ENCODE measurements around the gene IFITM5. TPM values are rescaled to one million over a fixed set of nuclear protein-coding genes. Genes with fewer than 3 reads are reported as not detected.

The IFITM5 gene
- total and polyA plus RNA-seq, 9 of the 15 experiments (the other 6 are each of a cell fraction or from before 2014, with no cell fraction given) = 0.19 TPM; not detected in 8

DNA sequence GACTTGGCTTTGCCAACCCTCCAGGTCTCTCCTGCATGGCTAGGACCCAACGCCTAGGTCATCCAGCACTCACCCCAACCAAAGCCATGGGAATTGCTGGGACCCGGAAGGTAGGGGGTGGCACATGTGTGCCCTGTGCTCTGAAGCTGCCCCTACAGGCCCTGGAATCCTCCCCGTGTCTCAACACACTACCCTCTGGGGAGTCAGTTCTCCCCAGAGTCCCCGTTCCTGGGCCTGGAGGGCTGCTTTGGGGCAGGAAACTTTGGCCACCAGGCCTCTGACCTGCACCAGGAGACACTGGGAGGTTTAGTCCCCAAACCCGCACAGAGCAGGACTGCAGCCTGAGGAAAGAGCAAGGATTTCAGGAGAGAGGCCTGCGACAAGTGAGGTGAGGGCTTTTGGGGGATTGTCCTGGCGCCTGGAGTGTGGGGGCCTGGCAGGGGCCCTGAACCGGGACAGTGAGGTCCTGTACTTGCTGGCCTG is 14.0 kb upstream of the IFITM5 start:
- H3K36me3 ChIP-seq (ENCODE audit: control insufficient read depth, insufficient read depth, low read length) = peaks cover 32% of the 10 kb centered on the region; the same call in 1 of the 3 replicates
- H3K79me2 ChIP-seq (ENCODE audit: control insufficient read depth, insufficient read depth, low read length) = peaks cover 80% of the 10 kb centered on the region
- peak overlapping the region; percentile 87 for H3K27ac ChIP-seq (ENCODE audit: extremely low read depth, low read depth, low read length)
- no peaks in the 10 kb centered on the region for H3K27me3 ChIP-seq (ENCODE audit: control insufficient read depth in 2 of 2, insufficient read depth in 2 of 2, low read length in 2 of 2)
- POLR2A ChIA-PET = interaction anchor here (0.7 to 2.1 kb wide), 3 partner anchors 11 to 17 kb away, joined by 3 to 9 read pairs (median 7); no protein-coding TSS in a partner anchor
- H2AFZ ChIP-seq (ENCODE audit: low read depth, low read length) = peak overlapping the region; percentile 60
- CTCF ChIA-PET (ENCODE audit: low intra/inter-chr PET ratio) = no interaction called here
- FAIRE-seq = no peak
- peak overlapping the region; percentile 69 for H3K4me3 ChIP-seq
- TSS peak; percentile 40 for BruUV-seq (replicated peaks)
- no peaks in the 10 kb centered on the region for H3K9me1 ChIP-seq (ENCODE audit: control insufficient read depth, insufficient read depth, low read length)
- DNase-seq (ENCODE audit: extremely low read depth in 1 of 4, low spot score in 3 of 4) = no peak
- H3K4me2 ChIP-seq (ENCODE audit: insufficient read depth, low read length) = peak overlapping the region; percentile 95
- peak; percentile 3 for ATAC-seq
- H3K4me1 ChIP-seq (replicated peaks in 1 of 2; ENCODE audit: control insufficient read depth in 2 of 2, insufficient read depth in 2 of 2, low read length in 2 of 2) = peaks cover 33 to 43% of the 10 kb centered on the region in 2 experiments
- peak overlapping the region; percentile 82 to 98 for H3K9ac ChIP-seq (ENCODE audit: insufficient read depth in 1 of 2, low read depth in 2 of 2, low read length in 2 of 2)
- intact Hi-C loops (cut with micrococcal nuclease) (loop anchor here (5.0 kb wide), 1 partner anchor 46 kb away; no protein-coding TSS in a partner anchor), in situ Hi-C loops (cut with MboI) (loop anchor here (5.0 kb wide), 1 partner anchor 39 kb away; no protein-coding TSS in a partner anchor)
- peaks cover 5% of the 10 kb centered on the region; the same call in 1 of the 2 replicates for H4K20me1 ChIP-seq (replicated peaks; ENCODE audit: control insufficient read depth, insufficient read depth, low read length)
- H3K9me3 ChIP-seq (replicated peaks; ENCODE audit: control insufficient read depth, insufficient read depth, low read depth, low read length) = no peaks in the 10 kb centered on the region
- WGBS (ENCODE audit: insufficient coverage, low coverage, missing lambda C conversion rate) = 4% methylated on average over 8 of the region's 8 CpGs
- TF ChIP-seq FOXA3 (CRISPR knock-in tag; conservative IDR thresholded peaks at IDR 0.05 in 1 of 2, IDR thresholded peaks at IDR 0.05 in 1 of 2) (peak in 1 of 2 experiments; percentile 27; a peak in 1 of 4 replicates), GATAD2A (IDR thresholded peaks at IDR 0.05) (0 out of 2 replicates have a peak, but pooled peaks have one; percentile 12), PHF8 (IDR thresholded peaks at IDR 0.05; ENCODE audit: borderline replicate concordance, low read length) (peak; percentile 29; the same call in 1 of the 2 replicates), DMBX1 (CRISPR knock-in tag; IDR thresholded peaks at IDR 0.05; ENCODE audit: borderline replicate concordance) (peak; percentile 74; the same call in 1 of the 2 replicates), MEIS2 (IDR thresholded peaks at IDR 0.05; ENCODE audit: partially characterized antibody) (no peak), NR2C2 (CRISPR knock-in tag; IDR thresholded peaks at IDR 0.05) (0 out of 2 replicates have a peak, but pooled peaks have one; percentile 22), NR2C2 (tag; IDR thresholded peaks at IDR 0.05) (no peak), BRF2 (IDR thresholded peaks at IDR 0.05; ENCODE audit: borderline replicate concordance, insufficient read depth, insufficient read length) (no peak), ZNF76 (CRISPR knock-in tag; IDR thresholded peaks at IDR 0.05; ENCODE audit: borderline replicate concordance) (0 out of 2 replicates have a peak, but pooled peaks have one; percentile 56), ZNF586 (CRISPR knock-in tag; conservative IDR thresholded peaks at IDR 0.05) (no peak), NR4A1 (CRISPR knock-in tag; IDR thresholded peaks at IDR 0.05) (0 out of 2 replicates have a peak, but pooled peaks have one; percentile 58), NR4A1 (tag; IDR thresholded peaks at IDR 0.05) (no peak; the same call in 1 of the 2 replicates), KAT2B (IDR thresholded peaks at IDR 0.05; ENCODE audit: low read depth, low read length) (no peak), BHLHE40 (IDR thresholded peaks at IDR 0.05; ENCODE audit: low read length) (0 out of 2 replicates have a peak, but pooled peaks have one; percentile 7), SAP30 (IDR thresholded peaks at IDR 0.05; ENCODE audit: borderline replicate concordance, insufficient read depth, low read depth, low read length, poor library complexity, severe bottlenecking) (no peak)
- TF ChIP-seq, protein P1, sequence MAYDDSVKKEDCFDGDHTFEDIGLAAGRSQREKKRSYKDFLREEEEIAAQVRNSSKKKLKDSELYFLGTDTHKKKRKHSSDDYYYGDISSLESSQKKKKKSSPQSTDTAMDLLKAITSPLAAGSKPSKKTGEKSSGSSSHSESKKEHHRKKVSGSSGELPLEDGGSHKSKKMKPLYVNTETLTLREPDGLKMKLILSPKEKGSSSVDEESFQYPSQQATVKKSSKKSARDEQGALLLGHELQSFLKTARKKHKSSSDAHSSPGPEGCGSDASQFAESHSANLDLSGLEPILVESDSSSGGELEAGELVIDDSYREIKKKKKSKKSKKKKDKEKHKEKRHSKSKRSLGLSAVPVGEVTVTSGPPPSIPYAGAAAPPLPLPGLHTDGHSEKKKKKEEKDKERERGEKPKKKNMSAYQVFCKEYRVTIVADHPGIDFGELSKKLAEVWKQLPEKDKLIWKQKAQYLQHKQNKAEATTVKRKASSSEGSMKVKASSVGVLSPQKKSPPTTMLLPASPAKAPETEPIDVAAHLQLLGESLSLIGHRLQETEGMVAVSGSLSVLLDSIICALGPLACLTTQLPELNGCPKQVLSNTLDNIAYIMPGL (CRISPR knock-in tag; IDR thresholded peaks at IDR 0.05) = no peak
- TF ChIP-seq, protein P2, sequence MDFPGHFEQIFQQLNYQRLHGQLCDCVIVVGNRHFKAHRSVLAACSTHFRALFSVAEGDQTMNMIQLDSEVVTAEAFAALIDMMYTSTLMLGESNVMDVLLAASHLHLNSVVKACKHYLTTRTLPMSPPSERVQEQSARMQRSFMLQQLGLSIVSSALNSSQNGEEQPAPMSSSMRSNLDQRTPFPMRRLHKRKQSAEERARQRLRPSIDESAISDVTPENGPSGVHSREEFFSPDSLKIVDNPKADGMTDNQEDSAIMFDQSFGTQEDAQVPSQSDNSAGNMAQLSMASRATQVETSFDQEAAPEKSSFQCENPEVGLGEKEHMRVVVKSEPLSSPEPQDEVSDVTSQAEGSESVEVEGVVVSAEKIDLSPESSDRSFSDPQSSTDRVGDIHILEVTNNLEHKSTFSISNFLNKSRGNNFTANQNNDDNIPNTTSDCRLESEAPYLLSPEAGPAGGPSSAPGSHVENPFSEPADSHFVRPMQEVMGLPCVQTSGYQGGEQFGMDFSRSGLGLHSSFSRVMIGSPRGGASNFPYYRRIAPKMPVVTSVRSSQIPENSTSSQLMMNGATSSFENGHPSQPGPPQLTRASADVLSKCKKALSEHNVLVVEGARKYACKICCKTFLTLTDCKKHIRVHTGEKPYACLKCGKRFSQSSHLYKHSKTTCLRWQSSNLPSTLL (IDR thresholded peaks at IDR 0.05) = no peak

All from K562 (cell line).